Measurements from ENCODE around the gene MYL12A. TPM values are rescaled to one million over a fixed set of nuclear protein-coding genes. Genes with fewer than 3 reads are reported as not detected.

Gene MYL12A
- total RNA-seq, 4 donors from 2014 or later, result 281 to 361 (median 317) TPM

DNA sequence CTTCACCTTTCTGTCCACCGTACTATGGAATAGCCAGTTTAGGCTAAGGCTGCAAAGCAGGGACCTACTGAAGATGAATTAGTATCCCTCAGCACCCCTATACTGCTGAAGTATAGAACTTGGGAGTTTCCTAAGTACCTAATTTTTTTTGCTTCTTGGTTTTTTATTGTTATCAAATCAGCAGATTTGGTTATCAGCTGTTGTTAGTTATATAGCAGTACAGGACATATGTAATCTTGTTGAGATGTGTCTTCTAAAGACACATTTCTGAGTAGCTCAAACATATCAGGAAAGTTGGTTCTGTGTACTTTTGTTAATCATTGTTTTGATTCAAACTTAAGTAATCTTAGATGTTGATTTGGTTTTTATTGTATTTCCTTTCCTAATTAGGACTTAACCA, 5.2 kb downstream of the MYL12A start:
- no peak overlapping the region for H3K4me3 ChIP-seq
- peaks cover 5 to 76% (median 36%) of the 10 kb centered on the region in 3 donors for H3K4me1 ChIP-seq
- peak overlapping the region in 1 of 4 donors; percentile 21 for H3K27ac ChIP-seq
- H3K27me3 ChIP-seq, result no peaks in the 10 kb centered on the region
- H3K36me3 ChIP-seq, result peaks cover 9 to 56% (median 18%) of the 10 kb centered on the region in 3 donors
- TF ChIP-seq CTCF (IDR thresholded peaks at IDR 0.05) (no peak), POLR2A (IDR thresholded peaks at IDR 0.05) (no peak)
- DNase-seq, result no peak
- intact Hi-C loops (cut with DNase I), result no loop called here
- H3K9me3 ChIP-seq, result no peaks in the 10 kb centered on the region
- WGBS, 2 donors, result 82 to 86% methylated on average over 1 of the region's 1 CpG

GRCh38 chr18:3254725-3255124, 7.1 kb downstream of the MYL12A start:
- H3K27me3 ChIP-seq, result no peaks in the 10 kb centered on the region

DNA sequence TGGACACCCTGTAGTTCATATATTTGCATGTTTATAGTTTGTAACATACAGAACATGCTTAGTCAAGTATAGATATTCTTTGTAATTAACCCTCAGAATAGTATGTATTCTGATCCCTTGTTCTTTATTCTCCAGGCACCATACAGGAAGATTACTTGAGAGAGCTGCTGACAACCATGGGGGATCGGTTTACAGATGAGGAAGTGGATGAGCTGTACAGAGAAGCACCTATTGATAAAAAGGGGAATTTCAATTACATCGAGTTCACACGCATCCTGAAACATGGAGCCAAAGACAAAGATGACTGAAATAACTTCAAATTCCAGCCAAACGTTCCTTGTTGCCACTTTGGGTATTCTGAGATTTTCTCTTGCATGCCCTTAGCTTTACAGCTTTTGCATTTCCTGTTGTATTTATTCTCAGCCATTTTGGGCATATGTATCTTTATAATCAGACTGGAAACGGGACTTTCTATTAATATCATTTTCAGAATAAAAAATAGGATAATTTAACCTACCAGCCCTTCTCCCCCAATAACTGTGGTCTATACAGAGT, 8.1 kb downstream of the MYL12A start:
- intact Hi-C loops (cut with DNase I), result no loop called here
- no peaks in the 10 kb centered on the region for H3K27me3 ChIP-seq
- DNase-seq, result no peak
- H3K9me3 ChIP-seq, result no peaks in the 10 kb centered on the region
- WGBS, 2 donors, result 56 to 66% methylated on average over 5 of the region's 5 CpGs
- peaks cover 9 to 62% (median 26%) of the 10 kb centered on the region in 3 donors for H3K36me3 ChIP-seq
- H3K27ac ChIP-seq, result peak overlapping the region in 2 of 4 donors; percentile 69 to 74
- no peak overlapping the region for H3K4me3 ChIP-seq
- TF ChIP-seq CTCF (IDR thresholded peaks at IDR 0.05) (no peak), POLR2A (IDR thresholded peaks at IDR 0.05) (no peak)
- peaks cover 0 to 65% (median 24%) of the 10 kb centered on the region in 3 donors for H3K4me1 ChIP-seq

More at GRCh38 chr18:3254725-3255124, 7.1 kb downstream of the MYL12A start:
- peaks cover 0 to 66% (median 31%) of the 10 kb centered on the region in 3 donors for H3K4me1 ChIP-seq
- intact Hi-C loops (cut with DNase I), result no loop called here
- H3K36me3 ChIP-seq, result peaks cover 9 to 66% (median 26%) of the 10 kb centered on the region in 3 donors
- no peak for TF ChIP-seq CTCF (IDR thresholded peaks at IDR 0.05)
- no peak for TF ChIP-seq POLR2A (IDR thresholded peaks at IDR 0.05)
- WGBS, 2 donors, result 88% methylated on average over 4 of the region's 4 CpGs
- H3K27ac ChIP-seq, result no peak overlapping the region
- H3K4me3 ChIP-seq, result no peak overlapping the region
- H3K9me3 ChIP-seq, result no peaks in the 10 kb centered on the region
- DNase-seq, result no peak

DNA sequence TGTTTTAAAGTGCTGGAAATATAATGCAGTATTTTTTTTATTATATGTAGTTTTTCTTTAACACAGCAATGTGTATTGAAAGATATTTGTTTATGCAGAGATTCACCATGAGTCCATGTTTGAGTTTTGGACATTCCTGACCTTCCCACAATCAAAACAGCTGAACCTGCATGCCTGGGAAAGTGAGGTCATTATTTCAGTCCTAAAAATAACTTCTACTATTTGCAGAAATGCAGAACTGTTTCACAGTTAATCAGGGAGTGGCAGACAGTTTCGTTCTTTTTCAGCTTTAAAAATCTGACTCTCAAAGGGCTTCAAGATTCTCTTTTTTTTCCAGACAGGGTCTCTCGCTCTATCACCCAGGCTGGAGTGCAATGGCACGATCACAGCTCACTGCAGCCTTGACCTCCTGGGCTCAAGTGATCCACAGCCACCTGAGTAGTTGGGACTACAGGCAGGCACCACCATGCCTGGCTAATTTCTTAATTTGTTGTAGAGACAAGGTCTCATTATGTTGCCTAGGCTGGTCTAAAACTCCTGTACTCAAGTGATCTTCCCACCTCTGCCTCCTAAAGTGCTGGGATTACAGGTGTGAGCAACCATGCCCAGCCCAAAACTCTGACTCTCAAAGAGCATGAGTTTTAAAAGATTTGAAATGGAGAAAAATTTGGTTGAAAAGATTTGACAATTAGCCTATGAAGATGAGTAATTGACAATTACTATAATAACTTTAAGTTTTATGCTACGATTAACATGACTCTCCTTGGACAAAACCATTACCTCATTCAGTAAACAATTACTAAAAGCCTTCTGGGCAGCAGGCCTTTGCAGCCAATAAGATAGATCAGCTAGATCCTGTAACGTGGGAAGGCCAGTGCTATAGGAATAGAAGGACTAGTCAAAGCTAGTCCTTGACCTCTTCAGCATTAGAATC, 9.4 kb downstream of the MYL12A start:
- intact Hi-C loops (cut with DNase I), result no loop called here
- Histone ChIP-seq H3K27ac (peak overlapping the region; percentile 52 to 74 (median 68)), H3K27me3 (no peaks in the 10 kb centered on the region), H3K4me1 (peaks cover 0 to 57% (median 12%) of the 10 kb centered on the region in 3 donors), H3K36me3 (peaks cover 9 to 62% (median 26%) of the 10 kb centered on the region in 3 donors), H3K4me3 (no peak overlapping the region), H3K9me3 (no peaks in the 10 kb centered on the region)
- TF ChIP-seq POLR2A (IDR thresholded peaks at IDR 0.05), result no peak
- TF ChIP-seq CTCF (IDR thresholded peaks at IDR 0.05), result no peak
- WGBS, 2 donors, result 46 to 60% methylated on average over 5 of the region's 5 CpGs
- no peak for DNase-seq

DNA sequence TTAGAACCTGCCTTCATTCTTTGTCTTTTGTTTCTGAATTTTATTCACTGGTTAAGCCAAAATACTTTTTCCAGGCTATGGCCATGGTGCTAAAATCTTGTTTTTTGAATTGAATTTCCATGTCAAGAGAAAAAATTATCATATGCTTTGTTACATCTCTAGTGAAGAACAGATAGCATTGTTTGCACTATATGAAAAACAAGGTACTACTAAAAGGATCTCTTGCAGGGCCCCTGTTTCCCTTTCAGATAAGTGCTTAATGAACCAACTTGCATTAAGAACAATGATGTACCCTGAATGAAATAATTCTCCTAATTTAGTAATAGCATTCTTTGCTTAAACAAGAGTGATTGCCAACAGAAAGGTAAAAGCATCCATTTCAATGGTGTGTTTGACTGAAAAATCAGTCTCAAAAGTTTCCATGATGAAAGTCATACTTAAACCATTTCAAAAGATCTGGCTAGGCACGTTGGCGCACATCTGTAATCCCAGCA, 10.1 kb downstream of the MYL12A start:
- no peaks in the 10 kb centered on the region for H3K9me3 ChIP-seq
- DNase-seq, result no peak
- TF ChIP-seq CTCF (IDR thresholded peaks at IDR 0.05) (no peak), POLR2A (IDR thresholded peaks at IDR 0.05) (no peak)
- H3K4me3 ChIP-seq, result no peak overlapping the region
- H3K27me3 ChIP-seq, result no peaks in the 10 kb centered on the region
- peak overlapping the region in 3 of 4 donors; percentile 68 to 74 (median 69) for H3K27ac ChIP-seq
- H3K4me1 ChIP-seq, result peaks cover 0 to 50% (median 9%) of the 10 kb centered on the region in 3 donors
- intact Hi-C loops (cut with DNase I), result no loop called here
- 83 to 87% methylated on average over 2 of the region's 2 CpGs for WGBS, 2 donors
- H3K36me3 ChIP-seq, result peaks cover 9 to 62% (median 26%) of the 10 kb centered on the region in 3 donors

Measured in esophagus squamous epithelium (tissue), 5 donors.